PC-3 (cell line): ENCODE results near the gene REXO1. TPM values are rescaled to one million over a fixed set of nuclear protein-coding genes. Genes with fewer than 3 reads are reported as not detected.

ENCODE experiments used
- ATAC-seq: fragments of 200-7000 bp; cut with Tn5 transposase; 2 replicates; pipeline ENCODE4 v1.9.1; 2020; ENCODE audit warnings: mild to moderate bottlenecking, moderate library complexity
- BruUV-seq: library from RNA; stranded (reverse); fragments of 400-500 nt; replicated peaks from 2 replicates; lab custom pipeline; 2021; lab: Mats Ljungman, UMichigan
- CTCF ChIA-PET: fragments of 300-600 bp; sonication (Branson Sonifier 250); formaldehyde crosslinking; loops from one replicate; lab custom pipeline; 2022; ENCODE audit warnings: antibody characterized with exemption; lab: Charles Lee
- POLR2A ChIA-PET: fragments of 300-600 bp; sonication (Branson Sonifier 250); formaldehyde crosslinking; loops from one replicate; lab custom pipeline; 2022; ENCODE audit warnings: antibody characterized with exemption; ENCODE audit not compliant: unreplicated experiment; lab: Charles Lee
- DNase-seq: peaks from one replicate; pipeline ENCODE4 v3.0.0-alpha.2; 2015
- H2AFZ ChIP-seq: fragments of 300-600 bp; sonication (generic); 2 replicates; pipeline ENCODE4 v1.6.0; 2016; ENCODE audit warnings: antibody characterized with exemption, low read length
- H3F3A ChIP-seq: fragments of 300-600 bp; sonication (generic); one replicate; pipeline ENCODE4 v1.6.0; 2017; ENCODE audit warnings: antibody characterized with exemption, low read length, control low read depth, mild to moderate bottlenecking; ENCODE audit not compliant: unreplicated experiment
- H3K27ac ChIP-seq: fragments of 300-600 bp; sonication (generic); 2 replicates; pipeline ENCODE4 v1.5.1; 2016; ENCODE audit warnings: mild to moderate bottlenecking, low read length
- H3K27me3 ChIP-seq: fragments of 300-600 bp; sonication (generic); 2 replicates; pipeline ENCODE4 v1.6.1; 2016; ENCODE audit warnings: low read length, mixed read lengths
- H3K36me3 ChIP-seq: fragments of 300-600 bp; sonication (generic); 2 replicates; pipeline ENCODE4 v1.6.1; 2016; ENCODE audit warnings: low read depth, mixed run types, low read length, mixed read lengths
- H3K4me1 ChIP-seq: fragments of 300-600 bp; sonication (generic); 2 replicates; pipeline ENCODE4 v1.5.1; 2016; ENCODE audit warnings: low read length; ENCODE audit not compliant: insufficient read depth
- H3K4me2 ChIP-seq: fragments of 300-600 bp; sonication (generic); 2 replicates; pipeline ENCODE4 v1.6.0; 2016; ENCODE audit warnings: low read length
- H3K4me3 ChIP-seq: fragments of 300-600 bp; sonication (generic); 2 replicates; pipeline ENCODE4 v1.5.1; 2016; ENCODE audit warnings: mild to moderate bottlenecking, low read length, mixed read lengths
- H3K79me2 ChIP-seq: fragments of 300-600 bp; sonication (generic); 2 replicates; pipeline ENCODE4 v1.6.1; 2017; ENCODE audit warnings: low read length, mixed read lengths
- H3K9ac ChIP-seq: fragments of 300-600 bp; sonication (generic); 2 replicates; pipeline ENCODE4 v1.6.0; 2016; ENCODE audit warnings: mild to moderate bottlenecking, low read length
- H3K9me2 ChIP-seq: fragments of 300-600 bp; sonication (generic); replicated peaks from 2 replicates; pipeline ENCODE4 v1.6.1; 2016; ENCODE audit warnings: mixed run types, low read length, mixed read lengths
- H3K9me3 ChIP-seq: fragments of 300-600 bp; sonication (generic); 2 replicates; pipeline ENCODE4 v1.6.1; 2016; ENCODE audit warnings: low read length, mixed read lengths
- H4K20me1 ChIP-seq: fragments of 300-600 bp; sonication (generic); 2 replicates; pipeline ENCODE4 v1.6.1; 2016; ENCODE audit warnings: low read length, mixed read lengths
- EZH2 ChIP-seq: fragments of 300-600 bp; sonication (generic); IDR thresholded peaks from one replicate; pipeline ENCODE4 v1.6.1; 2017; ENCODE audit warnings: antibody characterized with exemption, mild to moderate bottlenecking, low read length; ENCODE audit not compliant: unreplicated experiment
- EZH2phosphoT487 ChIP-seq: fragments of 300-600 bp; sonication (generic); IDR thresholded peaks from 2 replicates; pipeline ENCODE4 v1.6.1; 2018; ENCODE audit warnings: mild to moderate bottlenecking, antibody characterized with exemption, low read length, borderline replicate concordance
- intact Hi-C: fragments of 100-400 bp; cut with micrococcal nuclease; formaldehyde crosslinking; loops from 2 replicates; pipeline ENCODE4 v1.9.0; 2023
- total RNA-seq: library from RNA; depleted of rRNA; stranded (reverse); fragments of >200 nt; gene quantifications from 2 replicates; pipeline ENCODE4 v1.2.3, GENCODE V29; 2014
- TF ChIP-seq, protein P1 (sequence below): fragments of 300-600 bp; sonication (generic); conservative IDR thresholded peaks from 2 replicates; pipeline ENCODE4 v1.5.1; 2017; ENCODE audit warnings: antibody characterized with exemption, low read depth, mild to moderate bottlenecking, low read length

REXO1 gene
- total RNA-seq, 1 experiment from 2014 or later, result 21.4 TPM

GRCh38 chr19:1812426-1813191 lies 35.7 kb downstream of the REXO1 start:
- CTCF ChIA-PET, result no interaction called here
- intact Hi-C loops, result no loop called here
- BruUV-seq, result no TSS peak

GRCh38 chr19:1811942-1812425 lies 36.3 kb downstream of the REXO1 start, which contains the start of gene ATP8B3:
ATP8B3 (minus strand) TSS chr19:1812276; CDS start chr19:1811736, 540 bp downstream.
- no peaks in the 10 kb centered on the region for H3K9me2 ChIP-seq
- no peaks in the 10 kb centered on the region for H3K9me3 ChIP-seq
- no peaks in the 10 kb centered on the region for H3F3A ChIP-seq
- H3K27me3 ChIP-seq, result no peaks in the 10 kb centered on the region
- ChIA-PET CTCF (no interaction called here), POLR2A (no interaction called here)
- DNase-seq (no peak), ATAC-seq (peak; percentile 16)
- H3K36me3 ChIP-seq, result no peaks in the 10 kb centered on the region
- H2AFZ ChIP-seq, result peak within 1 kb of the TSS; percentile 75
- H3K27ac ChIP-seq, result peak within 1 kb of the TSS; percentile 36
- no peaks in the 10 kb centered on the region for H4K20me1 ChIP-seq
- intact Hi-C loops, result no loop called here
- BruUV-seq, result no TSS peak
- H3K4me2 ChIP-seq, result peak within 1 kb of the TSS; percentile 91
- H3K4me1 ChIP-seq, result peaks cover 15% of the 10 kb centered on the region
- no peak for TF ChIP-seq EZH2phosphoT487
- TF ChIP-seq, protein P1, sequence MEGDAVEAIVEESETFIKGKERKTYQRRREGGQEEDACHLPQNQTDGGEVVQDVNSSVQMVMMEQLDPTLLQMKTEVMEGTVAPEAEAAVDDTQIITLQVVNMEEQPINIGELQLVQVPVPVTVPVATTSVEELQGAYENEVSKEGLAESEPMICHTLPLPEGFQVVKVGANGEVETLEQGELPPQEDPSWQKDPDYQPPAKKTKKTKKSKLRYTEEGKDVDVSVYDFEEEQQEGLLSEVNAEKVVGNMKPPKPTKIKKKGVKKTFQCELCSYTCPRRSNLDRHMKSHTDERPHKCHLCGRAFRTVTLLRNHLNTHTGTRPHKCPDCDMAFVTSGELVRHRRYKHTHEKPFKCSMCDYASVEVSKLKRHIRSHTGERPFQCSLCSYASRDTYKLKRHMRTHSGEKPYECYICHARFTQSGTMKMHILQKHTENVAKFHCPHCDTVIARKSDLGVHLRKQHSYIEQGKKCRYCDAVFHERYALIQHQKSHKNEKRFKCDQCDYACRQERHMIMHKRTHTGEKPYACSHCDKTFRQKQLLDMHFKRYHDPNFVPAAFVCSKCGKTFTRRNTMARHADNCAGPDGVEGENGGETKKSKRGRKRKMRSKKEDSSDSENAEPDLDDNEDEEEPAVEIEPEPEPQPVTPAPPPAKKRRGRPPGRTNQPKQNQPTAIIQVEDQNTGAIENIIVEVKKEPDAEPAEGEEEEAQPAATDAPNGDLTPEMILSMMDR, result 0 out of 2 replicates have a peak, but pooled peaks have one; percentile 32
- peak within 1 kb of the TSS; percentile 72 for H3K4me3 ChIP-seq
- no peaks in the 10 kb centered on the region for H3K79me2 ChIP-seq
- H3K9ac ChIP-seq, result peak within 1 kb of the TSS; percentile 59

More at GRCh38 chr19:1812426-1813191, 35.7 kb downstream of the REXO1 start:
- ATAC-seq, result peak; percentile 80
- Histone ChIP-seq H3K36me3 (no peaks in the 10 kb centered on the region), H3K4me2 (peak overlapping the region; percentile 91), H3K27ac (peak overlapping the region; percentile 36), H3K9me2 (no peaks in the 10 kb centered on the region), H2AFZ (peak overlapping the region; percentile 75), H3K9me3 (no peaks in the 10 kb centered on the region), H3K79me2 (no peaks in the 10 kb centered on the region), H3K4me1 (peaks cover 15% of the 10 kb centered on the region), H3K4me3 (peak overlapping the region; percentile 72), H3F3A (no peaks in the 10 kb centered on the region), H3K27me3 (no peaks in the 10 kb centered on the region), H3K9ac (peak overlapping the region; percentile 30), H4K20me1 (no peaks in the 10 kb centered on the region)
- peak; percentile 87 for DNase-seq
- no peak for TF ChIP-seq EZH2
- TF ChIP-seq EZH2phosphoT487, result no peak
- TF ChIP-seq, protein P1, result peak; percentile 85
- POLR2A ChIA-PET, result no interaction called here
